NCI-H345 (cell line): ENCODE results near the gene NEU1.
"Not testable (repeated sequence)": the region's sequence is repeated elsewhere in the genome, so short reads cannot be mapped to it uniquely, and the experiment has no call there.

ENCODE experiments used
- DNase-seq: peaks from one replicate; lab custom pipeline; 2025; lab: John Stamatoyannopoulos, UW

Gene NEU1

GRCh38 chr6:31817929-31818511 lies 44.6 kb downstream of the NEU1 start:
- DNase-seq: not testable (repeated sequence)

GRCh38 chr6:31817133-31817928 lies 45.3 kb downstream of the NEU1 start:
- not testable (repeated sequence) for DNase-seq

- peak; percentile 98 for DNase-seq
Observed at GRCh38 chr6:31815025-31815838, 47.4 kb downstream of the NEU1 start, which contains the start of the genes HSPA1A and HSPA1L. TSS of gene HSPA1A (plus strand) at chr6:31815543. CDS start at chr6:31815757, 214 bp downstream. TSS of gene HSPA1L (minus strand) at chr6:31815283. CDS start at chr6:31811972, 3,311 bp downstream.

GRCh38 chr6:31814677-31815024 lies 48.0 kb downstream of the NEU1 start:
- peak; percentile 97 for DNase-seq

GRCh38 chr6:31813465-31813849 lies 49.2 kb downstream of the NEU1 start:
- DNase-seq: no peak

- DNase-seq: no peak
Observed at GRCh38 chr6:31811645-31812044, 51.0 kb downstream of the NEU1 start.

GRCh38 chr6:31808599-31808998 lies 54.0 kb downstream of the NEU1 start:
- DNase-seq: not testable (repeated sequence)
